HepG2 (cell line): ENCODE results near the gene PRDX3. TPM values are rescaled to one million over a fixed set of nuclear protein-coding genes. Genes with fewer than 3 reads are reported as not detected.
A peak's percentile ranks its signal among the peaks of the same experiment; 100 is the strongest.

Source experiments
- ATAD3A ChIP-seq: sonication (generic); formaldehyde crosslinking; IDR thresholded peaks from 2 replicates; pipeline ENCODE4 v1.4.0; 2020; ENCODE audit warnings: missing genetic modification reagents
- ATF7 ChIP-seq, 2 experiments: fragments of 450-650 bp in 1 of 2; sonication (generic) in 1 of 2; formaldehyde crosslinking in 1 of 2; IDR thresholded peaks; 2 replicates each; pipeline versions ENCODE4 v1.4.0 to v1.6.1; 2016 to 2020; ENCODE audit warnings: antibody characterized with exemption in 1 of 2, mild to moderate bottlenecking in 1 of 2, missing genetic modification reagents in 1 of 2
- DMAP1 ChIP-seq: IDR thresholded peaks from 2 replicates; pipeline ENCODE4 v1.6.1; 2016
- GPN1 ChIP-seq: sonication (generic); formaldehyde crosslinking; IDR thresholded peaks from 2 replicates; pipeline ENCODE4 v1.5.1; 2020; ENCODE audit warnings: missing genetic modification reagents, borderline replicate concordance
- GZF1 ChIP-seq: sonication (generic); formaldehyde crosslinking; IDR thresholded peaks from 2 replicates; pipeline ENCODE4 v1.5.1; 2020; ENCODE audit warnings: mild to moderate bottlenecking, missing genetic modification reagents
- HES4 ChIP-seq: sonication (generic); formaldehyde crosslinking; IDR thresholded peaks from 2 replicates; pipeline ENCODE4 v1.9.0; 2021; ENCODE audit warnings: mild to moderate bottlenecking, missing genetic modification reagents, borderline replicate concordance
- KLF16 ChIP-seq, 2 experiments: sonication (generic) in 1 of 2; formaldehyde crosslinking in 1 of 2; IDR thresholded peaks; 2 replicates each; pipeline versions ENCODE4 v1.6.1 to v1.8.0; 2016 to 2023; ENCODE audit warnings: missing genetic modification reagents in 2 of 2, missing compliant biosample characterization in 1 of 2
- MAFF ChIP-seq: IDR thresholded peaks from 2 replicates; pipeline ENCODE4 v1.6.1; 2011; ENCODE audit warnings: low read depth, low read length, improper control_type of control experiment
- MAZ ChIP-seq, 2 experiments: sonication (generic) in 1 of 2; formaldehyde crosslinking in 1 of 2; IDR thresholded peaks; 2 replicates each; pipeline versions ENCODE4 v1.5.0 to v1.6.1; 2012 to 2020; ENCODE audit warnings: low read depth in 2 of 2, mild to moderate bottlenecking in 2 of 2, borderline replicate concordance in 1 of 2, improper control_type of control experiment in 1 of 2, low read length in 1 of 2, missing genetic modification reagents in 1 of 2, moderate library complexity in 1 of 2
- POLR2AphosphoS5 ChIP-seq: IDR thresholded peaks from 2 replicates; pipeline ENCODE4 v1.6.1; 2012; ENCODE audit warnings: low read depth, low read length
- RAD51 ChIP-seq: fragments of 450-650 bp; IDR thresholded peaks from 2 replicates; pipeline ENCODE4 v1.6.1; 2016; ENCODE audit warnings: borderline replicate concordance
- REPIN1 ChIP-seq: sonication (generic); formaldehyde crosslinking; IDR thresholded peaks from 2 replicates; pipeline ENCODE4 v1.8.0; 2022; ENCODE audit warnings: missing genetic modification reagents, low read depth, mild to moderate bottlenecking, borderline replicate concordance
- STAG1 ChIP-seq: sonication (generic); formaldehyde crosslinking; IDR thresholded peaks from 2 replicates; pipeline ENCODE4 v1.4.0; 2020; ENCODE audit warnings: missing genetic modification reagents
- TEAD3 ChIP-seq: optimal IDR thresholded peaks from 2 replicates; pipeline ENCODE3; 2016; ENCODE audit warnings: borderline replicate concordance
- ZEB1 ChIP-seq: IDR thresholded peaks from 2 replicates; pipeline ENCODE4 v1.6.1; 2012; ENCODE audit warnings: mild to moderate bottlenecking, low read depth, inconsistent platforms; ENCODE audit not compliant: insufficient replicate concordance
- ZNF253 ChIP-seq: sonication (generic); formaldehyde crosslinking; IDR thresholded peaks from 2 replicates; pipeline ENCODE4 v1.8.0; 2022; ENCODE audit warnings: mild to moderate bottlenecking, missing genetic modification reagents, borderline replicate concordance
- ZNF331 ChIP-seq: sonication (generic); formaldehyde crosslinking; IDR thresholded peaks from 2 replicates; pipeline ENCODE4 v1.4.0; 2020; ENCODE audit warnings: missing genetic modification reagents
- ZNF484 ChIP-seq: sonication (generic); formaldehyde crosslinking; IDR thresholded peaks from 2 replicates; pipeline ENCODE4 v1.5.1; 2020; ENCODE audit warnings: mild to moderate bottlenecking, low read depth, missing genetic modification reagents, borderline replicate concordance
- ZNF674 ChIP-seq: sonication (generic); formaldehyde crosslinking; IDR thresholded peaks from 2 replicates; pipeline ENCODE4 v1.5.0; 2020; ENCODE audit warnings: low read depth, mild to moderate bottlenecking, missing genetic modification reagents
- ZNF816 ChIP-seq: sonication (generic); formaldehyde crosslinking; IDR thresholded peaks from 2 replicates; pipeline ENCODE4 v1.8.0; 2022; ENCODE audit warnings: missing genetic modification reagents, mild to moderate bottlenecking, borderline replicate concordance
- ZNF839 ChIP-seq: sonication (generic); formaldehyde crosslinking; IDR thresholded peaks from 2 replicates; pipeline ENCODE4 v1.4.0; 2020; ENCODE audit warnings: missing genetic modification reagents, mild to moderate bottlenecking, borderline replicate concordance
- ZNF878 ChIP-seq: sonication (generic); formaldehyde crosslinking; IDR thresholded peaks from 2 replicates; pipeline ENCODE4 v1.8.1; 2023; ENCODE audit warnings: mild to moderate bottlenecking, missing genetic modification reagents, moderate library complexity
- polyA plus RNA-seq, 8 experiments: library from polyadenylated mRNA; depleted of rRNA in 3 of 8; stranded (reverse) in 7 of 8; unstranded in 1 of 8; fragments of >200 nt; fragmentation: Illumina TruSeq in 4 of 8; extraction: Trizol in 4 of 8; gene quantifications; 2 replicates each; pipeline versions ENCODE4 v1.2.1 to v1.2.3, GENCODE V29; 2011 to 2016; ENCODE audit warnings: low read depth in 4 of 8, missing spikeins in 1 of 8, mixed read lengths in 1 of 8; ENCODE audit not compliant: insufficient read depth in 1 of 8
- total RNA-seq, 5 experiments: library from RNA; depleted of rRNA; stranded (reverse); fragments of >200 nt; fragmentation: Illumina TruSeq; extraction: Trizol; gene quantifications; 2 replicates each; pipeline ENCODE4 v1.2.3, GENCODE V29; 2016; ENCODE audit warnings: low read depth in 1 of 5
- TF ChIP-seq, protein P1 (sequence below): sonication (generic); formaldehyde crosslinking; IDR thresholded peaks from 2 replicates; pipeline ENCODE4 v1.9.0; 2022; ENCODE audit warnings: low read depth, missing genetic modification reagents
- TF ChIP-seq, protein P2 (sequence below): sonication (generic); formaldehyde crosslinking; IDR thresholded peaks from 2 replicates; pipeline ENCODE4 v1.4.0; 2020; ENCODE audit warnings: missing genetic modification reagents
- TF ChIP-seq, protein P3 (sequence below): sonication (generic); formaldehyde crosslinking; IDR thresholded peaks from 2 replicates; pipeline ENCODE4 v1.8.0; 2022; ENCODE audit warnings: mild to moderate bottlenecking, missing genetic modification reagents, moderate library complexity
- TF ChIP-seq, protein P4 (sequence below): IDR thresholded peaks from 2 replicates; pipeline ENCODE4 v1.6.1; 2016; ENCODE audit warnings: low read depth
- TF ChIP-seq, protein P5 (sequence below): sonication (generic); formaldehyde crosslinking; IDR thresholded peaks from 2 replicates; pipeline ENCODE4 v1.4.0; 2020; ENCODE audit warnings: missing genetic modification reagents

PRDX3 gene
- total and polyA plus RNA-seq, 2 of the 13 experiments (the other 11 are each of a cell fraction or from before 2014, with no cell fraction given), result 407 to 565 TPM

DNA sequence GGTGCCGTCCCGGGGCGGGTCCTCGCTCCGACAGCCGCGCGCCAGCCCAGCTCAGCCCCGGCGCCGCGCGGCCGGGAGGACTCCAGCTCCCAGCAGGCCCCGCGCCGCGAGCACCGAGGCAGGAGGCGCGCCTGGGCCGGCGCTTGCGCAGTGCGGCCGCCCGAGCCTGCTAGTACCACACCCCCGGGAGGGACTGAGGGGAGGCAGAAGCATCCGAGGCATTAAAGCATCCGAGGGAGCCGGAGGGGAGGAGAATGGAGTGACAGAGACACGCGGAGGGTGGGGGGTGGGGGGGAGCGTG is 28.7 kb upstream of the PRDX3 start, which contains the start of gene GRK5 (continued):
- TF ChIP-seq, protein P1, sequence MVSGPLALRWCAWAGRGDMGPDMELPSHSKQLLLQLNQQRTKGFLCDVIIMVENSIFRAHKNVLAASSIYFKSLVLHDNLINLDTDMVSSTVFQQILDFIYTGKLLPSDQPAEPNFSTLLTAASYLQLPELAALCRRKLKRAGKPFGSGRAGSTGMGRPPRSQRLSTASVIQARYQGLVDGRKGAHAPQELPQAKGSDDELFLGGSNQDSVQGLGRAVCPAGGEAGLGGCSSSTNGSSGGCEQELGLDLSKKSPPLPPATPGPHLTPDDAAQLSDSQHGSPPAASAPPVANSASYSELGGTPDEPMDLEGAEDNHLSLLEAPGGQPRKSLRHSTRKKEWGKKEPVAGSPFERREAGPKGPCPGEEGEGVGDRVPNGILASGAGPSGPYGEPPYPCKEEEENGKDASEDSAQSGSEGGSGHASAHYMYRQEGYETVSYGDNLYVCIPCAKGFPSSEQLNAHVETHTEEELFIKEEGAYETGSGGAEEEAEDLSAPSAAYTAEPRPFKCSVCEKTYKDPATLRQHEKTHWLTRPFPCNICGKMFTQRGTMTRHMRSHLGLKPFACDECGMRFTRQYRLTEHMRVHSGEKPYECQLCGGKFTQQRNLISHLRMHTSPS (CRISPR knock-in tag), result no peak
- no peak for TF ChIP-seq RAD51
- TF ChIP-seq, protein P2, sequence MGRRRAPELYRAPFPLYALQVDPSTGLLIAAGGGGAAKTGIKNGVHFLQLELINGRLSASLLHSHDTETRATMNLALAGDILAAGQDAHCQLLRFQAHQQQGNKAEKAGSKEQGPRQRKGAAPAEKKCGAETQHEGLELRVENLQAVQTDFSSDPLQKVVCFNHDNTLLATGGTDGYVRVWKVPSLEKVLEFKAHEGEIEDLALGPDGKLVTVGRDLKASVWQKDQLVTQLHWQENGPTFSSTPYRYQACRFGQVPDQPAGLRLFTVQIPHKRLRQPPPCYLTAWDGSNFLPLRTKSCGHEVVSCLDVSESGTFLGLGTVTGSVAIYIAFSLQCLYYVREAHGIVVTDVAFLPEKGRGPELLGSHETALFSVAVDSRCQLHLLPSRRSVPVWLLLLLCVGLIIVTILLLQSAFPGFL (CRISPR knock-in tag), result no peak
- TF ChIP-seq, protein P3, sequence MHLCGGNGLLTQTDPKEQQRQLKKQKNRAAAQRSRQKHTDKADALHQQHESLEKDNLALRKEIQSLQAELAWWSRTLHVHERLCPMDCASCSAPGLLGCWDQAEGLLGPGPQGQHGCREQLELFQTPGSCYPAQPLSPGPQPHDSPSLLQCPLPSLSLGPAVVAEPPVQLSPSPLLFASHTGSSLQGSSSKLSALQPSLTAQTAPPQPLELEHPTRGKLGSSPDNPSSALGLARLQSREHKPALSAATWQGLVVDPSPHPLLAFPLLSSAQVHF (CRISPR knock-in tag), result no peak
- peak; percentile 62; the same call in 1 of the 2 replicates for TF ChIP-seq POLR2AphosphoS5
- 0 out of 2 replicates have a peak, but pooled peaks have one; percentile 28 for TF ChIP-seq MAZ (IDR thresholded peaks at IDR 0.05; ENCODE audit: borderline replicate concordance, low read depth, low read length)
- TF ChIP-seq MAZ (CRISPR knock-in tag; IDR thresholded peaks at IDR 0.05; ENCODE audit: low read depth), result no peak
- TF ChIP-seq ZNF484 (CRISPR knock-in tag), result no peak
- no peak for TF ChIP-seq REPIN1 (CRISPR knock-in tag)
- TF ChIP-seq ATF7 (IDR thresholded peaks at IDR 0.05), result no peak
- no peak for TF ChIP-seq ATF7 (CRISPR knock-in tag; IDR thresholded peaks at IDR 0.05)
- peak; percentile 26; the same call in 1 of the 2 replicates for TF ChIP-seq ZNF331 (CRISPR knock-in tag)
- TF ChIP-seq ZEB1, result no peak
- TF ChIP-seq, protein P4, sequence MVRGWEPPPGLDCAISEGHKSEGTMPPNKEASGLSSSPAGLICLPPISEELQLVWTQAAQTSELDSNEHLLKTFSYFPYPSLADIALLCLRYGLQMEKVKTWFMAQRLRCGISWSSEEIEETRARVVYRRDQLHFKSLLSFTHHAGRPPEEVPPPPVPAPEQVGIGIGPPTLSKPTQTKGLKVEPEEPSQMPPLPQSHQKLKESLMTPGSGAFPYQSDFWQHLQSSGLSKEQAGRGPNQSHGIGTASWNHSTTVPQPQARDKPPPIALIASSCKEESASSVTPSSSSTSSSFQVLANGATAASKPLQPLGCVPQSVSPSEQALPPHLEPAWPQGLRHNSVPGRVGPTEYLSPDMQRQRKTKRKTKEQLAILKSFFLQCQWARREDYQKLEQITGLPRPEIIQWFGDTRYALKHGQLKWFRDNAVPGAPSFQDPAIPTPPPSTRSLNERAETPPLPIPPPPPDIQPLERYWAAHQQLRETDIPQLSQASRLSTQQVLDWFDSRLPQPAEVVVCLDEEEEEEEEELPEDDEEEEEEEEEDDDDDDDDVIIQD (CRISPR knock-in tag), result no peak
- TF ChIP-seq GZF1, result no peak
- no peak for TF ChIP-seq ZNF878 (CRISPR knock-in tag)
- TF ChIP-seq ZNF839 (CRISPR knock-in tag), result no peak
- 0 out of 2 replicates have a peak, but pooled peaks have one; percentile 11 for TF ChIP-seq HES4 (CRISPR knock-in tag)
- TF ChIP-seq ZNF674 (CRISPR knock-in tag), result no peak
- TF ChIP-seq ATAD3A (CRISPR knock-in tag), result no peak
- TF ChIP-seq, protein P5, sequence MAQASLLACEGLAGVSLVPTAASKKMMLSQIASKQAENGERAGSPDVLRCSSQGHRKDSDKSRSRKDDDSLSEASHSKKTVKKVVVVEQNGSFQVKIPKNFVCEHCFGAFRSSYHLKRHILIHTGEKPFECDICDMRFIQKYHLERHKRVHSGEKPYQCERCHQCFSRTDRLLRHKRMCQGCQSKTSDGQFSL, result no peak
- TF ChIP-seq TEAD3 (CRISPR knock-in tag), result peak; percentile 8
- TF ChIP-seq ZNF816 (CRISPR knock-in tag), result no peak
- no peak for TF ChIP-seq MAFF
- no peak for TF ChIP-seq ZNF253
- no peak for TF ChIP-seq GPN1 (CRISPR knock-in tag)
- TF ChIP-seq DMAP1 (CRISPR knock-in tag), result no peak
- TF ChIP-seq STAG1 (CRISPR knock-in tag), result 0 out of 2 replicates have a peak, but pooled peaks have one; percentile 1
- TF ChIP-seq KLF16 (CRISPR knock-in tag; IDR thresholded peaks at IDR 0.05), result peak in 1 of 2 experiments; percentile 25; a peak in 1 of 4 replicates
